HTR-8/SVneo (cell line): Measurements from ENCODE around the gene CTSF.
"Not testable (repeated sequence)": the region's sequence is repeated elsewhere in the genome, so short reads cannot be mapped to it uniquely, and the experiment has no call there.

Source experiments
- DNase-seq: peaks from one replicate; pipeline ENCODE4 v3.0.0; 2011; ENCODE audit warnings: low spot score, mixed read lengths; ENCODE audit not compliant: insufficient read length
- FAIRE-seq: peaks from 2 replicates; lab custom pipeline; 2011; peaks lifted over from hg19 to GRCh38; lab: Jason Lieb, UNC

CTSF gene

GRCh38 chr11:66561178-66561974 lies 7.0 kb downstream of the CTSF start:
- no peak for DNase-seq
- no peak for FAIRE-seq

GRCh38 chr11:66559866-66560676 lies 8.3 kb downstream of the CTSF start:
- FAIRE-seq (no peak), DNase-seq (no peak)

- DNase-seq, result no peak
- no peak for FAIRE-seq
Observed at GRCh38 chr11:66559142-66559865, 9.1 kb downstream of the CTSF start.

- DNase-seq (no peak), FAIRE-seq (no peak)
Observed at GRCh38 chr11:66557733-66558326, 10.6 kb downstream of the CTSF start.

GRCh38 chr11:66556086-66556485 lies 12.3 kb downstream of the CTSF start:
- FAIRE-seq (peak; percentile 16), DNase-seq (no peak)

- DNase-seq, result no peak
- FAIRE-seq, result peak; percentile 86
Observed at GRCh38 chr11:66555416-66555815, 13.0 kb downstream of the CTSF start.

GRCh38 chr11:66554602-66555001 lies 13.8 kb downstream of the CTSF start:
- FAIRE-seq, result no peak
- no peak for DNase-seq

GRCh38 chr11:66550887-66551286 lies 17.5 kb downstream of the CTSF start:
- DNase-seq (no peak), FAIRE-seq (no peak)

- no peak for FAIRE-seq
Observed at GRCh38 chr11:66549696-66550095, 18.7 kb downstream of the CTSF start.

GRCh38 chr11:66548774-66549630 lies 19.4 kb downstream of the CTSF start:
- peak; percentile 74 for FAIRE-seq
- no peak for DNase-seq

More at GRCh38 chr11:66549696-66550095, 18.7 kb downstream of the CTSF start:
- no peak for DNase-seq

- FAIRE-seq, result no peak
Observed at GRCh38 chr11:66548041-66548440, 20.4 kb downstream of the CTSF start.

GRCh38 chr11:66547662-66548009 lies 20.8 kb downstream of the CTSF start:
- FAIRE-seq (peak; percentile 75), DNase-seq (no peak)

More at GRCh38 chr11:66548041-66548440, 20.4 kb downstream of the CTSF start:
- DNase-seq, result no peak

- FAIRE-seq, result no peak
- no peak for DNase-seq
Observed at GRCh38 chr11:66546966-66547661, 21.3 kb downstream of the CTSF start.

GRCh38 chr11:66546368-66546965 lies 21.9 kb downstream of the CTSF start, which contains the start of gene ACTN3:
Gene ACTN3 (plus strand): TSS chr11:66546903. CDS start chr11:66546938, 35 bp downstream.
- FAIRE-seq, result no peak
- DNase-seq, result no peak

- DNase-seq (peak; percentile 100), FAIRE-seq (peak; percentile 99)
Observed at GRCh38 chr11:66545701-66546367, 22.6 kb downstream of the CTSF start, which contains the start of gene ZDHHC24. Gene ZDHHC24 (minus strand): TSS chr11:66546048. CDS start chr11:66546003, 45 bp downstream.

- not testable (repeated sequence) for DNase-seq, FAIRE-seq
Observed at GRCh38 chr11:66544952-66545351, 23.5 kb downstream of the CTSF start.

- no peak for DNase-seq
- FAIRE-seq, result peak; percentile 90
Observed at GRCh38 chr11:66543263-66544107, 24.9 kb downstream of the CTSF start.
